ENCODE measurements around the gene TVP23A. TPM values are rescaled to one million over a fixed set of nuclear protein-coding genes. Genes with fewer than 3 reads are reported as not detected.

The TVP23A gene
- total RNA-seq, 6 experiments from 2014 or later, result not detected

DNA sequence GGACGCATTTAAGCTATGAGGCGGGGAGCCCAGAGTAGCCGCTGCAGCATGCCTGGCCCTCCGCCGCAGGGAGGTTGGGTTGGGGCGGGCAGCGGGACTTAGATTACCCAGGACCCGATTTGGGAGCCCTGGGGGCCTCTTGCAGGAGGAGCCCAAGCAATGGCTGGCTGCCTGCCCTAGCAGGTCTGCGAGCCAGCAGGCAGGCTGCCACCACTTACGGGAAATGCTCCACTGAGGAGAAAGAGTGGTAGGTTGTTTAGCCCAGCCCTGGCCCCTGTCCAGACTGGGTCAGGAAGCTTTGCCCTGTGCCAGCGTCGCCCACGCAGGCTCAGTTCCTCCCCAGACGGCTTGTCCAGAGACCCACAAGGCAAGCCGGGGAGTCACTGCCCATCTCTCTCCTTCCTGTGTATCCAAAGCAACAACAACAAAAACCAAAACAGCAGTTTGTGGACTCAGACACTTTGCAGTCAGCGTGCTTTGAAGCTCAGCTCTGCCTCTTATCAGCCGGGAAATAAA, 10.3 kb upstream of the TVP23A start:
- peak; percentile 61 for DNase-seq
- peaks cover 18% of the 10 kb centered on the region for H3K4me1 Mint-ChIP-seq (ENCODE audit: low read depth)
- H3K27ac Mint-ChIP-seq, result peak overlapping the region; percentile 12; the same call in 1 of the 2 replicates
- TF ChIP-seq, protein P1, sequence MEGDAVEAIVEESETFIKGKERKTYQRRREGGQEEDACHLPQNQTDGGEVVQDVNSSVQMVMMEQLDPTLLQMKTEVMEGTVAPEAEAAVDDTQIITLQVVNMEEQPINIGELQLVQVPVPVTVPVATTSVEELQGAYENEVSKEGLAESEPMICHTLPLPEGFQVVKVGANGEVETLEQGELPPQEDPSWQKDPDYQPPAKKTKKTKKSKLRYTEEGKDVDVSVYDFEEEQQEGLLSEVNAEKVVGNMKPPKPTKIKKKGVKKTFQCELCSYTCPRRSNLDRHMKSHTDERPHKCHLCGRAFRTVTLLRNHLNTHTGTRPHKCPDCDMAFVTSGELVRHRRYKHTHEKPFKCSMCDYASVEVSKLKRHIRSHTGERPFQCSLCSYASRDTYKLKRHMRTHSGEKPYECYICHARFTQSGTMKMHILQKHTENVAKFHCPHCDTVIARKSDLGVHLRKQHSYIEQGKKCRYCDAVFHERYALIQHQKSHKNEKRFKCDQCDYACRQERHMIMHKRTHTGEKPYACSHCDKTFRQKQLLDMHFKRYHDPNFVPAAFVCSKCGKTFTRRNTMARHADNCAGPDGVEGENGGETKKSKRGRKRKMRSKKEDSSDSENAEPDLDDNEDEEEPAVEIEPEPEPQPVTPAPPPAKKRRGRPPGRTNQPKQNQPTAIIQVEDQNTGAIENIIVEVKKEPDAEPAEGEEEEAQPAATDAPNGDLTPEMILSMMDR (IDR thresholded peaks at IDR 0.05), result no peak
- peaks cover 18% of the 10 kb centered on the region for H3K27me3 Mint-ChIP-seq (ENCODE audit: insufficient read depth)
- no peaks in the 10 kb centered on the region for H3K36me3 Mint-ChIP-seq (ENCODE audit: low read depth)
- H3K4me3 Mint-ChIP-seq, result peak overlapping the region; percentile 31; the same call in 1 of the 2 replicates
- no peaks in the 10 kb centered on the region for H3K9me3 Mint-ChIP-seq

GRCh38 chr16:10827691-10828341, 9.2 kb upstream of the TVP23A start:
- Mint-ChIP-seq H3K27me3 (ENCODE audit: insufficient read depth) (peaks cover 15% of the 10 kb centered on the region), H3K9me3 (no peaks in the 10 kb centered on the region), H3K4me1 (ENCODE audit: low read depth) (peaks cover 18% of the 10 kb centered on the region), H3K4me3 (peak overlapping the region; percentile 22; the same call in 1 of the 2 replicates), H3K36me3 (ENCODE audit: low read depth) (no peaks in the 10 kb centered on the region), H3K27ac (peak overlapping the region; percentile 12; the same call in 1 of the 2 replicates)
- TF ChIP-seq, protein P1 (IDR thresholded peaks at IDR 0.05), result no peak
- peak; percentile 73 for DNase-seq

GRCh38 chr16:10824111-10824893, 5.7 kb upstream of the TVP23A start:
- Mint-ChIP-seq H3K4me3 (no peak overlapping the region), H3K9me3 (no peaks in the 10 kb centered on the region), H3K27ac (no peak overlapping the region), H3K36me3 (ENCODE audit: low read depth) (no peaks in the 10 kb centered on the region), H3K27me3 (ENCODE audit: insufficient read depth) (peaks cover 17% of the 10 kb centered on the region), H3K4me1 (ENCODE audit: low read depth) (peaks cover 14% of the 10 kb centered on the region)
- TF ChIP-seq, protein P1 (IDR thresholded peaks at IDR 0.05), result no peak
- no peak for DNase-seq

DNA sequence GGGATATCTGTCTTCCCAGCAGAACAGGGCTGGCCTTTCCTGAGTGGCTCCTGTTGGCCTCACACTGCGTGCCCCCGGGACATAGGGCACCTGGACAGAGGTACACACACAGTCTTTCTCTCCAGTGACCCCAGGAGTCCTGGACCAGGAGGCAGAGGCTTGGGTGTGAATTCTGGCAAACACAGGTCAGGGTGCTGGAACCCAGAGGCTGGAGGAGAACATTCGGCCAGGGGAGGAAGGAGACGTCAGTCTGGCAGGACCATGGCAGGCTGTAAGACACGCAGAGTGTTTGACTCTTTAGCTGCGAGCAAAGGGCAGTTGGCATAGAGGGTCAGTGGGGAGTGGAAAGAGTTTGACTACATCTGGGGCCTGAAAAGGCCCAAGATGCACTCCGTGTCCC, 4.1 kb upstream of the TVP23A start:
- TF ChIP-seq, protein P1 (IDR thresholded peaks at IDR 0.05), result no peak
- DNase-seq, result no peak
- Mint-ChIP-seq H3K27me3 (ENCODE audit: insufficient read depth) (peaks cover 23% of the 10 kb centered on the region), H3K4me3 (no peak overlapping the region), H3K9me3 (no peaks in the 10 kb centered on the region), H3K4me1 (ENCODE audit: low read depth) (no peaks in the 10 kb centered on the region; the same call in 1 of the 2 replicates), H3K36me3 (ENCODE audit: low read depth) (no peaks in the 10 kb centered on the region), H3K27ac (no peak overlapping the region)

DNA sequence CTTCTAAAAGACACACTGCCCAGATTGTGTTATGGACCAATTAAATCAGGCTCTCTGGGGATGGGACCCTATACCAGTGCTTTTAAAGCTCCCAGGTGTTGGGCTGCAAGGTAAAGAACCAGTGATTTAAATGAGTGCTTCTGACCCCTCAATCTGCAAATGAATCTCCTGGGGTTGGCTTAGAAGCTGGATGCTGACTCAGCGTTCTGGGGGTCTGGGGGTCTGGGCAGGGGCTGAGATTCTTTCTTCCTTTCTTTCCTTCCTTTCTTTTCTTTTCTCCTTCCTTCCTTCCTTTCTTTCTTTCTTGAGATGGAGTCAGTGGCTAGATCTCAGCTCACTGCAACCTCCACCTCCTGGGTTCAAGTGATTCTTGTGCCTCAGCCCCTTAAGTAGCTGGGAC, 2.0 kb upstream of the TVP23A start:
- H3K27ac Mint-ChIP-seq, result no peak overlapping the region
- H3K36me3 Mint-ChIP-seq (ENCODE audit: low read depth), result no peaks in the 10 kb centered on the region
- no peaks in the 10 kb centered on the region for H3K9me3 Mint-ChIP-seq
- no peaks in the 10 kb centered on the region for H3K4me1 Mint-ChIP-seq (ENCODE audit: low read depth)
- TF ChIP-seq, protein P1 (IDR thresholded peaks at IDR 0.05), result no peak
- peaks cover 31% of the 10 kb centered on the region for H3K27me3 Mint-ChIP-seq (ENCODE audit: insufficient read depth)
- H3K4me3 Mint-ChIP-seq, result no peak overlapping the region
- DNase-seq, result no peak

Measured in HFFc6 (cell line).